ENCODE data around the gene SDS. TPM values are rescaled to one million over a fixed set of nuclear protein-coding genes. Genes with fewer than 3 reads are reported as not detected.

The SDS gene
- polyA plus RNA-seq, 3 donors = 0.89 to 2.3 (median 1.1) TPM

GRCh38 chr12:113438523-113439300 lies 35.0 kb upstream of the SDS start:
- Mint-ChIP-seq H3K4me3 (no peak overlapping the region), H3K27ac (no peak overlapping the region), H3K9me3 (no peaks in the 10 kb centered on the region), H3K36me3 (no peaks in the 10 kb centered on the region), H3K27me3 (ENCODE audit: low read depth in 3 of 3) (peaks cover 2 to 7% (median 6%) of the 10 kb centered on the region in 3 donors), H3K4me1 (no peaks in the 10 kb centered on the region)
- Histone ChIP-seq H3K4me3 (replicated peaks in 1 of 3; ENCODE audit: low read depth in 2 of 3, low read length in 3 of 3) (no peak overlapping the region), H3K79me2 (ENCODE audit: insufficient read depth, low read length) (no peaks in the 10 kb centered on the region), H3K36me3 (replicated peaks in 1 of 2; ENCODE audit: control insufficient read depth in 1 of 2, insufficient read depth in 2 of 2, low read length in 2 of 2) (no peaks in the 10 kb centered on the region), H3K9me3 (replicated peaks in 1 of 2; ENCODE audit: control insufficient read depth in 1 of 2, insufficient read depth in 1 of 2, low read length in 2 of 2) (no peaks in the 10 kb centered on the region), H3K27me3 (ENCODE audit: control insufficient read depth in 2 of 2, insufficient read depth in 2 of 2, low read length in 2 of 2) (no peaks in the 10 kb centered on the region), H3K9ac (ENCODE audit: insufficient read depth, low read length, poor library complexity, severe bottlenecking) (no peak overlapping the region), H3K4me1 (ENCODE audit: control insufficient read depth in 1 of 2, insufficient read depth in 2 of 2, low read length in 2 of 2) (no peaks in the 10 kb centered on the region), H2AFZ (ENCODE audit: insufficient read depth, low read depth, low read length, poor library complexity, severe bottlenecking) (no peak overlapping the region), H4K20me1 (ENCODE audit: insufficient read depth, low read length) (no peaks in the 10 kb centered on the region), H3K27ac (ENCODE audit: low read depth in 1 of 2, low read length in 2 of 2) (no peak overlapping the region), H3K4me2 (replicated peaks; ENCODE audit: extremely low read depth, low read length, poor library complexity, severe bottlenecking) (no peak overlapping the region)
- intact Hi-C loops (cut with micrococcal nuclease) = no loop called here
- 84% methylated on average over 4 of the region's 4 CpGs for WGBS (ENCODE audit: insufficient coverage)
- no peak for DNase-seq
- TF ChIP-seq CTCF (IDR thresholded peaks at IDR 0.05) = no peak

GRCh38 chr12:113437729-113438100 lies 34.0 kb upstream of the SDS start:
- no peak overlapping the region for H3K27ac Mint-ChIP-seq
- Histone ChIP-seq H3K27ac (ENCODE audit: low read depth in 1 of 2, low read length in 2 of 2) (no peak overlapping the region), H3K4me2 (replicated peaks; ENCODE audit: extremely low read depth, low read length, poor library complexity, severe bottlenecking) (no peak overlapping the region), H4K20me1 (ENCODE audit: insufficient read depth, low read length) (no peaks in the 10 kb centered on the region), H3K4me1 (ENCODE audit: control insufficient read depth in 1 of 2, insufficient read depth in 2 of 2, low read length in 2 of 2) (no peaks in the 10 kb centered on the region), H2AFZ (ENCODE audit: insufficient read depth, low read depth, low read length, poor library complexity, severe bottlenecking) (no peak overlapping the region), H3K4me3 (replicated peaks in 1 of 3; ENCODE audit: low read depth in 2 of 3, low read length in 3 of 3) (no peak overlapping the region), H3K27me3 (ENCODE audit: control insufficient read depth in 2 of 2, insufficient read depth in 2 of 2, low read length in 2 of 2) (no peaks in the 10 kb centered on the region), H3K79me2 (ENCODE audit: insufficient read depth, low read length) (no peaks in the 10 kb centered on the region), H3K36me3 (replicated peaks in 1 of 2; ENCODE audit: control insufficient read depth in 1 of 2, insufficient read depth in 2 of 2, low read length in 2 of 2) (no peaks in the 10 kb centered on the region), H3K9ac (ENCODE audit: insufficient read depth, low read length, poor library complexity, severe bottlenecking) (no peak overlapping the region), H3K9me3 (replicated peaks in 1 of 2; ENCODE audit: control insufficient read depth in 1 of 2, insufficient read depth in 1 of 2, low read length in 2 of 2) (no peaks in the 10 kb centered on the region)
- WGBS (ENCODE audit: insufficient coverage) = 100% methylated on average over 2 of the region's 9 CpGs
- intact Hi-C loops (cut with micrococcal nuclease) = no loop called here
- DNase-seq = no peak
- H3K4me1 Mint-ChIP-seq = no peaks in the 10 kb centered on the region
- no peak for TF ChIP-seq CTCF (IDR thresholded peaks at IDR 0.05)
- H3K4me3 Mint-ChIP-seq = no peak overlapping the region
- H3K36me3 Mint-ChIP-seq = no peaks in the 10 kb centered on the region
- peaks cover 2 to 7% (median 5%) of the 10 kb centered on the region in 3 donors for H3K27me3 Mint-ChIP-seq (ENCODE audit: low read depth in 3 of 3)
- H3K9me3 Mint-ChIP-seq = no peaks in the 10 kb centered on the region

Data from CD14-positive monocyte (primary cell).